HEK293 (cell line): Measurements from ENCODE around the gene FXYD1.

ENCODE experiments used
- CTCF ChIA-PET: fragments of 350-600 bp; formaldehyde crosslinking; extraction: SDS; loops from one replicate; lab custom pipeline; 2021; ENCODE audit warnings: antibody characterized with exemption; lab: Yijun Ruan, JAX
- POLR2A ChIA-PET: fragments of 300-600 bp; formaldehyde crosslinking; extraction: SDS; loops from one replicate; lab custom pipeline; 2020; ENCODE audit warnings: antibody characterized with exemption, inconsistent platforms; lab: Yijun Ruan, JAX
- H3K27ac ChIP-seq: fragments of 200-500 bp; sonication (Bioruptor generic); 2 replicates; pipeline ENCODE4 v1.5.1; 2014; ENCODE audit warnings: low read depth, low read length, control low read depth, inconsistent platforms; ENCODE audit errors: extremely low read depth
- H3K36me3 ChIP-seq, 2 experiments: fragments of 200-500 bp in 1 of 2; sonication (Bioruptor generic) in 1 of 2; 1 replicate in 1 of 2; 2 replicates in 1 of 2; pipeline ENCODE4 v1.5.1; 2014 to 2017; ENCODE audit warnings: inconsistent platforms in 2 of 2, low read length in 2 of 2; ENCODE audit not compliant: control insufficient read depth in 2 of 2, insufficient read depth in 1 of 2
- H3K4me1 ChIP-seq: fragments of 200-500 bp; sonication (Bioruptor generic); 2 replicates; pipeline ENCODE4 v1.5.1; 2014; ENCODE audit warnings: mild to moderate bottlenecking, low read length, inconsistent platforms; ENCODE audit not compliant: control insufficient read depth, insufficient read depth
- H3K4me3 ChIP-seq: 2 replicates; pipeline ENCODE4 v1.5.1; 2011; ENCODE audit warnings: low read depth, mild to moderate bottlenecking, control low read depth, low read length, moderate library complexity
- H3K9me3 ChIP-seq: fragments of 200-500 bp; sonication (Bioruptor generic); 2 replicates; pipeline ENCODE4 v1.5.1; 2014; ENCODE audit warnings: low read depth, low read length, inconsistent platforms; ENCODE audit not compliant: control insufficient read depth, insufficient read depth
- INSM2 ChIP-seq: fragments of 450-650 bp; formaldehyde crosslinking; IDR thresholded peaks from 2 replicates; pipeline ENCODE4 v1.5.1; 2016; ENCODE audit warnings: missing biosample characterization, missing genetic modification characterization
- PRDM4 ChIP-seq: fragments of 450-650 bp; formaldehyde crosslinking; IDR thresholded peaks from 2 replicates; pipeline ENCODE4 v1.5.1; 2017; ENCODE audit warnings: missing biosample characterization, missing genetic modification characterization
- RBAK ChIP-seq: fragments of 450-650 bp; formaldehyde crosslinking; IDR thresholded peaks from 2 replicates; pipeline ENCODE4 v1.5.1; 2016; ENCODE audit warnings: missing biosample characterization, missing genetic modification characterization
- SCRT1 ChIP-seq: fragments of 450-650 bp; formaldehyde crosslinking; IDR thresholded peaks from 2 replicates; pipeline ENCODE4 v1.5.1; 2016; ENCODE audit warnings: missing biosample characterization, missing genetic modification characterization, borderline replicate concordance
- SCRT2 ChIP-seq: fragments of 450-650 bp; formaldehyde crosslinking; IDR thresholded peaks from 2 replicates; pipeline ENCODE4 v1.5.1; 2016; ENCODE audit warnings: missing biosample characterization, missing genetic modification characterization
- TRIM28 ChIP-seq: IDR thresholded peaks from 2 replicates; pipeline ENCODE4 v1.6.1; 2011; ENCODE audit warnings: low read length, control low read depth, borderline replicate concordance
- ZIC2 ChIP-seq: fragments of 450-650 bp; formaldehyde crosslinking; IDR thresholded peaks from 2 replicates; pipeline ENCODE4 v1.5.1; 2016; ENCODE audit warnings: missing biosample characterization, missing genetic modification characterization
- ZNF133 ChIP-seq: fragments of 450-650 bp; formaldehyde crosslinking; IDR thresholded peaks from 2 replicates; pipeline ENCODE4 v1.5.1; 2016; ENCODE audit warnings: missing biosample characterization, missing genetic modification characterization
- ZNF169 ChIP-seq: fragments of 450-650 bp; formaldehyde crosslinking; IDR thresholded peaks from 2 replicates; pipeline ENCODE4 v1.5.1; 2016; ENCODE audit warnings: missing biosample characterization, missing genetic modification characterization
- ZNF248 ChIP-seq: fragments of 450-650 bp; formaldehyde crosslinking; IDR thresholded peaks from 2 replicates; pipeline ENCODE4 v1.5.1; 2017; ENCODE audit warnings: missing biosample characterization, missing genetic modification characterization
- ZNF274 ChIP-seq, 2 experiments: fragments of 200-500 bp in 1 of 2; fragments of 450-650 bp in 1 of 2; sonication (Bioruptor generic) in 1 of 2; formaldehyde crosslinking in 1 of 2; IDR thresholded peaks; 2 replicates each; pipeline versions ENCODE4 v1.5.1 to v1.6.1; 2014 to 2016; ENCODE audit warnings: borderline replicate concordance in 1 of 2, inconsistent platforms in 1 of 2, low read length in 1 of 2, missing biosample characterization in 1 of 2, missing genetic modification characterization in 1 of 2
- ZNF394 ChIP-seq: fragments of 450-650 bp; formaldehyde crosslinking; IDR thresholded peaks from 2 replicates; pipeline ENCODE4 v1.5.1; 2016; ENCODE audit warnings: missing biosample characterization, missing genetic modification characterization, mild to moderate bottlenecking, moderate library complexity, borderline replicate concordance
- ZNF423 ChIP-seq: fragments of 450-650 bp; formaldehyde crosslinking; IDR thresholded peaks from 2 replicates; pipeline ENCODE4 v1.5.1; 2016; ENCODE audit warnings: missing biosample characterization, missing genetic modification characterization
- ZNF473 ChIP-seq: fragments of 450-650 bp; formaldehyde crosslinking; IDR thresholded peaks from 2 replicates; pipeline ENCODE4 v1.5.1; 2017; ENCODE audit warnings: missing biosample characterization, missing genetic modification characterization
- ZNF488 ChIP-seq: fragments of 450-650 bp; formaldehyde crosslinking; IDR thresholded peaks from 2 replicates; pipeline ENCODE4 v1.5.1; 2016; ENCODE audit warnings: missing biosample characterization, missing genetic modification characterization
- ZNF560 ChIP-seq: fragments of 450-650 bp; formaldehyde crosslinking; IDR thresholded peaks from 2 replicates; pipeline ENCODE4 v1.5.1; 2017; ENCODE audit warnings: missing biosample characterization, missing genetic modification characterization, borderline replicate concordance
- ZNF664 ChIP-seq: fragments of 450-650 bp; formaldehyde crosslinking; IDR thresholded peaks from 2 replicates; pipeline ENCODE4 v1.5.1; 2016; ENCODE audit warnings: missing biosample characterization, missing genetic modification characterization
- ZNF76 ChIP-seq: fragments of 450-650 bp; formaldehyde crosslinking; IDR thresholded peaks from 2 replicates; pipeline ENCODE4; 2016; ENCODE audit warnings: low read depth, missing biosample characterization, missing genetic modification characterization, borderline replicate concordance

The FXYD1 gene

GRCh38 chr19:35155441-35155840, 16.8 kb downstream of the FXYD1 start (continued):
- peak; percentile 55 for TF ChIP-seq ZIC2 (tag by site-specific recombination)

- H3K9me3 ChIP-seq = no peaks in the 10 kb centered on the region
- H3K36me3 ChIP-seq = peaks cover 36 to 45% of the 10 kb centered on the region in 2 experiments
- H3K4me1 ChIP-seq = peaks cover 20% of the 10 kb centered on the region
- CTCF ChIA-PET = interaction anchor here (4.2 to 5.9 kb wide), 2 partner anchors 13 to 21 kb away, joined by 20 to 82 read pairs; partner anchors contain the start of genes FXYD7 and LGI4
- H3K27ac ChIP-seq = no peak overlapping the region
- H3K4me3 ChIP-seq = no peak overlapping the region
- peak; percentile 5; the same call in 1 of the 2 replicates for TF ChIP-seq ZNF76
- no peak for TF ChIP-seq INSM2
- TF ChIP-seq ZNF664 (tag by site-specific recombination) = peak; percentile 94
- TF ChIP-seq RBAK (tag by site-specific recombination) = no peak
- no peak for TF ChIP-seq ZNF394 (tag by site-specific recombination)
- no peak for TF ChIP-seq ZNF248 (tag by site-specific recombination)
- TF ChIP-seq ZNF473 (tag by site-specific recombination) = 0 out of 2 replicates have a peak, but pooled peaks have one; percentile 20
- no peak for TF ChIP-seq ZNF169 (tag by site-specific recombination)
- 0 out of 2 replicates have a peak, but pooled peaks have one; percentile 22 for TF ChIP-seq ZNF423 (tag by site-specific recombination)
- TF ChIP-seq ZNF560 (tag by site-specific recombination) = no peak
- no peak for TF ChIP-seq PRDM4 (tag by site-specific recombination)
- TF ChIP-seq TRIM28 = no peak
- TF ChIP-seq SCRT2 = peak; percentile 56
- 0 out of 2 replicates have a peak, but pooled peaks have one; percentile 45 for TF ChIP-seq SCRT1 (tag by site-specific recombination)
- POLR2A ChIA-PET = interaction anchor here (0.8 kb wide), 1 partner anchor 10 kb away, joined by 3 read pairs; no protein-coding TSS in a partner anchor
Measured at GRCh38 chr19:35155981-35156672, 17.5 kb downstream of the FXYD1 start.

GRCh38 chr19:35156673-35157014, 18.0 kb downstream of the FXYD1 start:
- TF ChIP-seq ZNF473 (tag by site-specific recombination) (0 out of 2 replicates have a peak, but pooled peaks have one; percentile 1), ZNF274 (IDR thresholded peaks at IDR 0.05; ENCODE audit: low read length) (no peak), ZNF274 (tag by site-specific recombination; IDR thresholded peaks at IDR 0.05; ENCODE audit: borderline replicate concordance) (no peak), ZNF133 (tag by site-specific recombination) (peak; percentile 11; the same call in 1 of the 2 replicates), ZNF488 (tag by site-specific recombination) (0 out of 2 replicates have a peak, but pooled peaks have one; percentile 28)
- Histone ChIP-seq H3K4me3 (no peak overlapping the region), H3K36me3 (peaks cover 38 to 50% of the 10 kb centered on the region in 2 experiments), H3K27ac (no peak overlapping the region), H3K4me1 (peaks cover 20% of the 10 kb centered on the region), H3K9me3 (no peaks in the 10 kb centered on the region; the same call in 1 of the 2 replicates)
- POLR2A ChIA-PET = no interaction called here
- CTCF ChIA-PET = interaction anchor here (5.9 kb wide), 1 partner anchor 14 kb away, joined by 82 read pairs; the partner anchor contains the start of gene FXYD7
